OCI-LY3 (cell line): ENCODE results near the gene MAGI2.
A peak's percentile ranks its signal among the peaks of the same experiment; 100 is the strongest.
"Not testable (repeated sequence)": the region's sequence is repeated elsewhere in the genome, so short reads cannot be mapped to it uniquely, and the experiment has no call there.

Experiments
- H2AFZ ChIP-seq: fragments of 200-600, 300-600 bp; shearing (Covaris generic); 2 replicates; pipeline ENCODE4 v1.6.0; 2014; ENCODE audit warnings: antibody characterized with exemption, low read depth, low read length
- H3K27ac ChIP-seq: fragments of 200-600, 300-600 bp; sonication (generic); 2 replicates; pipeline ENCODE4 v1.5.1; 2014; ENCODE audit warnings: mild to moderate bottlenecking, low read length, moderate library complexity, mixed read lengths
- H3K27me3 ChIP-seq: fragments of 200-600, 300-600 bp; sonication (generic); 2 replicates; pipeline ENCODE4 v1.6.1; 2014; ENCODE audit warnings: low read depth, low read length, mixed read lengths
- H3K36me3 ChIP-seq: fragments of 200-600, 300-600 bp; sonication (generic); replicated peaks from 2 replicates; pipeline ENCODE3; 2014; ENCODE audit warnings: low read depth, low read length, mixed read lengths
- H3K4me1 ChIP-seq: fragments of 300-600, 200-600 bp; sonication (generic); 2 replicates; pipeline ENCODE4 v1.6.1; 2014; ENCODE audit warnings: low read length, mixed read lengths
- H3K4me2 ChIP-seq: fragments of 200-600, 300-600 bp; sonication (generic); 2 replicates; pipeline ENCODE4 v1.6.1; 2014; ENCODE audit warnings: low read length, mixed read lengths
- H3K4me3 ChIP-seq: fragments of 300-600, 200-600 bp; sonication (generic); 2 replicates; pipeline ENCODE4 v1.5.1; 2014; ENCODE audit warnings: antibody characterized with exemption, mild to moderate bottlenecking, low read length, moderate library complexity
- H3K79me2 ChIP-seq: fragments of 300-600, 200-600 bp; shearing (Covaris generic); 2 replicates; pipeline ENCODE4 v1.6.1; 2014; ENCODE audit warnings: mild to moderate bottlenecking, low read length, mixed read lengths
- H3K9ac ChIP-seq: fragments of 300-600, 200-600 bp; shearing (Covaris generic); 2 replicates; pipeline ENCODE4 v1.6.0; 2014; ENCODE audit warnings: mild to moderate bottlenecking, low read length, moderate library complexity
- H3K9me3 ChIP-seq: fragments of 200-600, 300-600 bp; shearing (Covaris generic); 2 replicates; pipeline ENCODE4 v1.6.1; 2014; ENCODE audit warnings: low read length, mixed read lengths; ENCODE audit not compliant: insufficient read depth
- H4K20me1 ChIP-seq: fragments of 200-600, 300-600 bp; sonication (generic); 2 replicates; pipeline ENCODE4 v1.6.1; 2016; ENCODE audit warnings: low read length, mixed read lengths; ENCODE audit not compliant: insufficient read depth
- CTCF ChIP-seq: fragments of 200-600, 300-600 bp; sonication (generic); IDR thresholded peaks from 2 replicates; pipeline ENCODE4 v1.5.1; 2014; ENCODE audit warnings: antibody characterized with exemption, low read length, low read depth
- EZH2phosphoT487 ChIP-seq: fragments of 200-600 bp; shearing (Covaris generic); IDR thresholded peaks from 2 replicates; pipeline ENCODE4 v1.6.1; 2018; ENCODE audit warnings: antibody characterized with exemption, mixed run types, low read depth

Gene MAGI2

GRCh38 chr7:78588393-78588792 is 865.1 kb downstream of the MAGI2 start:
- Histone ChIP-seq H3K36me3 (no peaks in the 10 kb centered on the region), H3K4me2 (no peak overlapping the region), H4K20me1 (no peaks in the 10 kb centered on the region), H3K27me3 (0 out of 2 replicates have a peak, but pooled peaks cover 3% of the 10 kb centered on the region), H3K9ac (no peak overlapping the region), H3K4me1 (no peaks in the 10 kb centered on the region), H3K27ac (no peak overlapping the region), H3K4me3 (no peak overlapping the region), H3K79me2 (no peaks in the 10 kb centered on the region), H2AFZ (no peak overlapping the region), H3K9me3 (no peaks in the 10 kb centered on the region)
- TF ChIP-seq EZH2phosphoT487 (no peak), CTCF (no peak)

GRCh38 chr7:78587443-78588044 is 865.9 kb downstream of the MAGI2 start:
- Histone ChIP-seq H3K4me1 (no peaks in the 10 kb centered on the region), H3K4me3 (no peak overlapping the region)

GRCh38 chr7:78585980-78586379 is 867.5 kb downstream of the MAGI2 start:
- Histone ChIP-seq H3K27ac (no peak overlapping the region), H3K4me2 (no peak overlapping the region), H3K9me3 (no peaks in the 10 kb centered on the region), H4K20me1 (no peaks in the 10 kb centered on the region), H3K79me2 (no peaks in the 10 kb centered on the region), H2AFZ (no peak overlapping the region), H3K4me3 (no peak overlapping the region), H3K9ac (no peak overlapping the region), H3K36me3 (no peaks in the 10 kb centered on the region), H3K27me3 (0 out of 2 replicates have a peak, but pooled peaks cover 3% of the 10 kb centered on the region), H3K4me1 (no peaks in the 10 kb centered on the region)
- no peak for TF ChIP-seq CTCF
- no peak for TF ChIP-seq EZH2phosphoT487

More at GRCh38 chr7:78587443-78588044, 865.9 kb downstream of the MAGI2 start:
- H2AFZ ChIP-seq: no peak overlapping the region
- H3K27ac ChIP-seq: no peak overlapping the region
- H3K9me3 ChIP-seq: no peaks in the 10 kb centered on the region
- no peaks in the 10 kb centered on the region for H3K79me2 ChIP-seq
- H3K27me3 ChIP-seq: 0 out of 2 replicates have a peak, but pooled peaks cover 3% of the 10 kb centered on the region
- H3K36me3 ChIP-seq: no peaks in the 10 kb centered on the region
- H4K20me1 ChIP-seq: no peaks in the 10 kb centered on the region
- no peak overlapping the region for H3K9ac ChIP-seq
- peak; percentile 62 for TF ChIP-seq CTCF
- TF ChIP-seq EZH2phosphoT487: no peak
- no peak overlapping the region for H3K4me2 ChIP-seq

- no peaks in the 10 kb centered on the region for H3K4me1 ChIP-seq
- no peak overlapping the region for H3K27ac ChIP-seq
- H3K27me3 ChIP-seq: no peaks in the 10 kb centered on the region
- no peak overlapping the region for H3K4me3 ChIP-seq
- H3K9ac ChIP-seq: no peak overlapping the region
- no peaks in the 10 kb centered on the region for H3K36me3 ChIP-seq
- no peak for TF ChIP-seq EZH2phosphoT487
- TF ChIP-seq CTCF: no peak
- H3K4me2 ChIP-seq: no peak overlapping the region
- H4K20me1 ChIP-seq: no peaks in the 10 kb centered on the region
- H3K79me2 ChIP-seq: no peaks in the 10 kb centered on the region
- no peaks in the 10 kb centered on the region for H3K9me3 ChIP-seq
- H2AFZ ChIP-seq: no peak overlapping the region
Observed at GRCh38 chr7:78578686-78579085, 874.8 kb downstream of the MAGI2 start.

GRCh38 chr7:78577174-78577952 is 876.1 kb downstream of the MAGI2 start:
- not testable (repeated sequence) for H3K27ac ChIP-seq, H3K36me3 ChIP-seq, H3K9me3 ChIP-seq, H4K20me1 ChIP-seq, H3K4me1 ChIP-seq, H3K4me3 ChIP-seq, H3K9ac ChIP-seq, H2AFZ ChIP-seq, H3K27me3 ChIP-seq, H3K4me2 ChIP-seq, H3K79me2 ChIP-seq
